ENCODE results near the gene PLPPR1. TPM values are rescaled to one million over a fixed set of nuclear protein-coding genes. Genes with fewer than 3 reads are reported as not detected.

Gene PLPPR1
- under 0.01 TPM in 1 of 2 replicates, not detected in the other for total RNA-seq

DNA sequence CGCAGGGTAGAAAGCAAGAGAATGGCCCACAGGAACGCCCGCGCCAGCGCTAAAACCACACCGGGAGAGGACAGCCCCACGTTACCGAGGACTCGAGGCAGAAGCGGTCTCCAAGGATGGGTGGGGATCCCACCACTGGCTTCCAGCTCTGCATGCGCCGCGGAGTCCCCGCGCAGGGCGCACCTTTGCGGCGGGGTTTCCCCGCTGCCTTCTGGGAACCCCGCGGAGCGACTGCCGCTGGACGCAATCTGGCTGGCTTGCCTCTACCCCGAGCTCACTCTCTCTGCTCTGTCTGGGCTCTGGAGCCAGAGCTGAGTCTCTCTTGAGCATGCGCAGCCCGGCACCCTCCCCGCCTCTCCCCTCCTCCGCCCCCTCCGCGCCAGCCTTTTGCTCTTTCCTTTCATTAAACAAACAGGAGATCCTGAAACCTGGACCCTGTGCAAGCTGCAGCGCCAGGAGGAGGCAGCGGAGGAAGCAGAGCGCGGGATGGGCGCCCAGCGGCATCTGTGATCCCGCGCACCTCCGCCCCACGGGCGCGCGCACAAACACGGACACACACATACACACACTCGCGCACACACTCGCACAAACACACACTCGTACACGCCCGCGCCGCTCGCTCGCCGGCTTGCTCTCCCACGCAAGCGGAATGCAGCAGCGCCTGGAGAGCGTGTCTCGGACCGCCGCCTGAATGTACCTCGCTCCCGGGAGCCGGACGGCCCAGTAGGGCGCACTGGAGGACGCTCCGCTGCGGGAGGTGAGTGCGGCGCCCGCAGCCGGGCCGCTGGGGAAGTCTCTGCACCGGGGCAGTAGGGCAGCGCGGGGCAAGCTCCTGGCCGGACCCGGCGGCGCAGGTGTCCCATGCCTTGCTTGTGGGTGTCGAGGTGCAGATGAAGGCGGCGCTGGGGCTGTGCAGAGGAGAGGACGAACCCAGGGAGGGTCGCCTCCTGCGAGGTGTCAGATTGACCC, at the start of gene PLPPR1:
PLPPR1 (plus strand) TSS at position 382 of the 969 bp plus-strand sequence.

Small RNA genes lying within 50 kb of the gene (small RNA-seq; reads per million reads assigned to genes)
- gene RF00322 = not detected
